NCI-H524 treated with DMSO at 0.1 percent for 48 hours (cell line): Measurements from ENCODE around the gene PWWP2B.
"Not testable (repeated sequence)": the region's sequence is repeated elsewhere in the genome, so short reads cannot be mapped to it uniquely, and the experiment has no call there.

Experiments used
- DNase-seq: peaks from one replicate; lab custom pipeline; 2025; lab: John Stamatoyannopoulos, UW

Gene PWWP2B

GRCh38 chr10:132434405-132435005 is 37.5 kb downstream of the PWWP2B start:
- no peak for DNase-seq

GRCh38 chr10:132435320-132435719 is 38.3 kb downstream of the PWWP2B start:
- not testable (repeated sequence) for DNase-seq

- not testable (repeated sequence) for DNase-seq
Measured at GRCh38 chr10:132436096-132436495, 39.1 kb downstream of the PWWP2B start.

GRCh38 chr10:132436861-132437410 is 39.9 kb downstream of the PWWP2B start:
- DNase-seq: no peak

- DNase-seq: no peak
Measured at GRCh38 chr10:132437541-132437950, 40.5 kb downstream of the PWWP2B start.

- no peak for DNase-seq
Measured at GRCh38 chr10:132438091-132439024, 41.4 kb downstream of the PWWP2B start.

GRCh38 chr10:132439025-132439388 is 42.0 kb downstream of the PWWP2B start:
- no peak for DNase-seq

- DNase-seq: no peak
Measured at GRCh38 chr10:132439424-132440163, 42.6 kb downstream of the PWWP2B start.

GRCh38 chr10:132440791-132441565 is 44.0 kb downstream of the PWWP2B start:
- no peak for DNase-seq

- DNase-seq: no peak
Measured at GRCh38 chr10:132441818-132442524, 45.0 kb downstream of the PWWP2B start.

GRCh38 chr10:132442636-132443035 is 45.6 kb downstream of the PWWP2B start:
- DNase-seq: no peak

- DNase-seq: no peak
Measured at GRCh38 chr10:132443605-132443982, 46.6 kb downstream of the PWWP2B start.

- no peak for DNase-seq
Measured at GRCh38 chr10:132443983-132444876, 47.2 kb downstream of the PWWP2B start.

- no peak for DNase-seq
Measured at GRCh38 chr10:132444877-132445351, 47.9 kb downstream of the PWWP2B start.

GRCh38 chr10:132445516-132446194 is 48.7 kb downstream of the PWWP2B start:
- DNase-seq: no peak

- no peak for DNase-seq
Measured at GRCh38 chr10:132446195-132446581, 49.2 kb downstream of the PWWP2B start.

- no peak for DNase-seq
Measured at GRCh38 chr10:132446661-132447445, 49.9 kb downstream of the PWWP2B start.
